Left lung (tissue), 10 donors: ENCODE data around the gene LARGE1. TPM values are rescaled to one million over a fixed set of nuclear protein-coding genes. Genes with fewer than 3 reads are reported as not detected.

ENCODE experiments used
- ATAC-seq: fragments of 200-7000 bp; cut with Tn5 transposase; one replicate; pipeline ENCODE4 v1.9.1; 2020; ENCODE audit warnings: moderate library complexity
- DNase-seq, 4 donors: peaks; one replicate each; pipeline ENCODE4 v3.0.0-alpha.2; 2013 to 2020
- H3K27ac ChIP-seq, 2 donors: fragments of 200-600 bp; sonication (generic) in 1 of 2; one replicate each; pipeline versions ENCODE4 v1.5.0 to v1.8.0; 2020 to 2021
- H3K27me3 ChIP-seq, 2 donors: fragments of 200-600 bp; sonication (generic) in 1 of 2; one replicate each; pipeline versions ENCODE4 v1.5.0 to v1.8.0; 2020 to 2021
- H3K36me3 ChIP-seq, 2 donors: fragments of 200-600 bp; sonication (generic) in 1 of 2; one replicate each; pipeline versions ENCODE4 v1.5.0 to v1.8.0; 2020 to 2021
- H3K4me1 ChIP-seq, 2 donors: fragments of 200-600 bp; one replicate each; pipeline ENCODE4 v1.8.0; 2021
- H3K4me3 ChIP-seq, 2 donors: fragments of 200-600 bp; sonication (generic) in 1 of 2; one replicate each; pipeline versions ENCODE4 v1.5.0 to v1.8.0; 2020 to 2021; ENCODE audit warnings: mild to moderate bottlenecking in 1 of 2
- H3K9me3 ChIP-seq, 2 donors: fragments of 200-600 bp; sonication (generic) in 1 of 2; one replicate each; pipeline versions ENCODE4 v1.5.0 to v1.8.0; 2020 to 2021
- intact Hi-C, 2 donors: fragments of 100-400 bp; cut with DNase I; formaldehyde crosslinking; loops; one replicate each; pipeline versions ENCODE4 v1.11.2 to v1.14.2; 2022
- polyA plus RNA-seq, 6 donors: library from polyadenylated mRNA; unstranded; fragments of 120-200 nt; gene quantifications; one replicate each; pipeline ENCODE4 v1.2.1, GENCODE V29; 2013; ENCODE audit not compliant: insufficient read length in 6 of 6
- total RNA-seq, 2 donors: library from RNA; stranded (reverse); fragmentation: NEBNext Ultra II Directional; extraction: Animal tissue kit (Norgen Biotek cat#: 25700); gene quantifications; one replicate each; pipeline ENCODE4 v1.2.1, GENCODE V29; 2021
- TF ChIP-seq, protein P1 (sequence below), 2 donors: fragments of 200-600 bp; sonication (generic) in 1 of 2; IDR thresholded peaks; one replicate each; pipeline versions ENCODE4 v1.5.0 to v1.8.0; 2021; ENCODE audit warnings: antibody characterized with exemption in 2 of 2
- donor health status: DM: no; HTN: yes; CAD: no.
- donor health status: DM: no; HTN: no; CAD: no.

LARGE1 gene
- total and polyA plus RNA-seq, 8 donors, result 22.4 to 36.1 (median 33.2) TPM

DNA sequence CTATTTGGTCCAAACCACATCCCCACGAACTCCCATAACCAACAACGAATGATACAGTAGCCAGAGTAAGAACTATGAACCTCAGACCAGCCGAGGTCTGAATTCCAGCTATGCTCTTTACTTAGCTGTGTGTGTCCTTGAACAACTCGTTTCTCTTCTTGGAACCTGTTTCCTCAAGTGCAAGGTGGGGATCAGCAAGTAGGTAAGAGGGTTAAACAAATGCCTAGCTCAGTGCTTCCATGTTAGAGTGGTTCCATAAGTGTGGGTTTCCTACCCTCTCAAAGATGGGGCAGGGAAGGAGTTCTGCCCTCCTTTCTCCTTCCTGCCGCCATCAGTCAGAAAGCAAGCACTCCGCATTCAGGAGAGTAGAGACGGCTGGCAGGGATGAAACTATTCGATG lies 578.7 kb downstream of the LARGE1 start:
- Histone ChIP-seq H3K27ac (no peak overlapping the region), H3K9me3 (no peaks in the 10 kb centered on the region), H3K27me3 (no peaks in the 10 kb centered on the region), H3K4me3 (no peak overlapping the region), H3K36me3 (no peaks in the 10 kb centered on the region), H3K4me1 (no peaks in the 10 kb centered on the region)
- DNase-seq, result no peak
- intact Hi-C loops, result no loop called here
- ATAC-seq, result peak; percentile 72
- TF ChIP-seq, protein P1, sequence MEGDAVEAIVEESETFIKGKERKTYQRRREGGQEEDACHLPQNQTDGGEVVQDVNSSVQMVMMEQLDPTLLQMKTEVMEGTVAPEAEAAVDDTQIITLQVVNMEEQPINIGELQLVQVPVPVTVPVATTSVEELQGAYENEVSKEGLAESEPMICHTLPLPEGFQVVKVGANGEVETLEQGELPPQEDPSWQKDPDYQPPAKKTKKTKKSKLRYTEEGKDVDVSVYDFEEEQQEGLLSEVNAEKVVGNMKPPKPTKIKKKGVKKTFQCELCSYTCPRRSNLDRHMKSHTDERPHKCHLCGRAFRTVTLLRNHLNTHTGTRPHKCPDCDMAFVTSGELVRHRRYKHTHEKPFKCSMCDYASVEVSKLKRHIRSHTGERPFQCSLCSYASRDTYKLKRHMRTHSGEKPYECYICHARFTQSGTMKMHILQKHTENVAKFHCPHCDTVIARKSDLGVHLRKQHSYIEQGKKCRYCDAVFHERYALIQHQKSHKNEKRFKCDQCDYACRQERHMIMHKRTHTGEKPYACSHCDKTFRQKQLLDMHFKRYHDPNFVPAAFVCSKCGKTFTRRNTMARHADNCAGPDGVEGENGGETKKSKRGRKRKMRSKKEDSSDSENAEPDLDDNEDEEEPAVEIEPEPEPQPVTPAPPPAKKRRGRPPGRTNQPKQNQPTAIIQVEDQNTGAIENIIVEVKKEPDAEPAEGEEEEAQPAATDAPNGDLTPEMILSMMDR (IDR thresholded peaks at IDR 0.05), result no peak

GRCh38 chr22:33337524-33337923 lies 582.8 kb downstream of the LARGE1 start:
- Histone ChIP-seq H3K27ac (no peak overlapping the region), H3K4me1 (no peaks in the 10 kb centered on the region), H3K4me3 (no peak overlapping the region), H3K9me3 (no peaks in the 10 kb centered on the region), H3K36me3 (no peaks in the 10 kb centered on the region), H3K27me3 (no peaks in the 10 kb centered on the region)
- intact Hi-C loops, result no loop called here
- ATAC-seq, result peak; percentile 70
- DNase-seq, result peak in 2 of 4 donors; percentile 41 to 51
- TF ChIP-seq, protein P1 (IDR thresholded peaks at IDR 0.05), result no peak

GRCh38 chr22:33335611-33336279 lies 584.5 kb downstream of the LARGE1 start:
- no peak overlapping the region for H3K4me3 ChIP-seq
- TF ChIP-seq, protein P1 (IDR thresholded peaks at IDR 0.05), result no peak
- ATAC-seq (peak; percentile 55), DNase-seq (no peak)
- no peaks in the 10 kb centered on the region for H3K27me3 ChIP-seq
- H3K4me1 ChIP-seq, result no peaks in the 10 kb centered on the region
- intact Hi-C loops, result no loop called here
- H3K36me3 ChIP-seq, result no peaks in the 10 kb centered on the region
- H3K27ac ChIP-seq, result no peak overlapping the region
- no peaks in the 10 kb centered on the region for H3K9me3 ChIP-seq

DNA sequence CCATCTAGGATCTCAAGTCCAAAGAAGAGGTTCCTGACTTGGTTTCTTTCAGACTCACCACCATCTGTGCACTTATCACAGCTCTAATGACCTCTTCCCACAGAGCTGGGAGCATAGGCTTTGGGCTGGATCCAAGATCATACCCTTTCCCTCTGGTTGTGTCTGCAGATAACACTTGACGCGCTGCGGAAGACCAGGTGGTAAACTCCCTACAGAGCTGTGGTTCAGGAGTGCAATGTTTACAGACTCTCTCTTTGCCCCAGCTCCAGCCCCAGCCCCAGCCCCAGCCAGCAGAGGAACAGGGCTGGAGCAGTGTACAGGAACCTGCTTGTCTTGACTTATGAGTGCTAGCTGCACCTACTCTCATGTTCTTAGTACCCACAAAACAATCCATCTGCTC lies 587.7 kb downstream of the LARGE1 start:
- Histone ChIP-seq H3K27ac (no peak overlapping the region), H3K4me3 (no peak overlapping the region), H3K9me3 (no peaks in the 10 kb centered on the region), H3K36me3 (no peaks in the 10 kb centered on the region), H3K4me1 (no peaks in the 10 kb centered on the region), H3K27me3 (no peaks in the 10 kb centered on the region)
- ATAC-seq (no peak), DNase-seq (no peak)
- TF ChIP-seq, protein P1 (IDR thresholded peaks at IDR 0.05), result no peak
- intact Hi-C loops, result no loop called here

- no peak for ATAC-seq
- no peak for DNase-seq
- no peaks in the 10 kb centered on the region for H3K36me3 ChIP-seq
- intact Hi-C loops, result no loop called here
- no peak overlapping the region for H3K27ac ChIP-seq
- H3K9me3 ChIP-seq, result no peaks in the 10 kb centered on the region
- H3K4me1 ChIP-seq, result no peaks in the 10 kb centered on the region
- TF ChIP-seq, protein P1 (IDR thresholded peaks at IDR 0.05), result no peak
- H3K27me3 ChIP-seq, result no peaks in the 10 kb centered on the region
- no peak overlapping the region for H3K4me3 ChIP-seq
Observed at GRCh38 chr22:33331017-33331416, 589.3 kb downstream of the LARGE1 start.
